CD4-positive, alpha-beta T cell treated with Interleukin-15 for 4 hours (primary cell): ENCODE measurements around the gene CDC42EP2.

ENCODE experiments used
- DNase-seq: peaks from one replicate; pipeline ENCODE4 v3.0.0-alpha.2; 2020; ENCODE audit warnings: low spot score

The CDC42EP2 gene

GRCh38 chr11:65314501-65315203, at the start of gene CDC42EP2:
TSS of gene CDC42EP2 (plus strand) at chr11:65314866. CDS start at chr11:65320899, 6,033 bp downstream.
- peak; percentile 66 for DNase-seq

- DNase-seq: no peak
Observed at GRCh38 chr11:65266210-65266609, 48.5 kb upstream of the CDC42EP2 start.

- peak; percentile 47 for DNase-seq
Observed at GRCh38 chr11:65274735-65275682, 39.7 kb upstream of the CDC42EP2 start.

- no peak for DNase-seq
Observed at GRCh38 chr11:65275906-65276305, 38.8 kb upstream of the CDC42EP2 start.

GRCh38 chr11:65277631-65278277, 36.9 kb upstream of the CDC42EP2 start:
- no peak for DNase-seq

- DNase-seq: no peak
Observed at GRCh38 chr11:65278356-65278755, 36.3 kb upstream of the CDC42EP2 start.

- DNase-seq: no peak
Observed at GRCh38 chr11:65279279-65279678, 35.4 kb upstream of the CDC42EP2 start.

GRCh38 chr11:65279741-65280440, 34.8 kb upstream of the CDC42EP2 start:
- peak; percentile 57 for DNase-seq

GRCh38 chr11:65280646-65281045, 34.0 kb upstream of the CDC42EP2 start:
- no peak for DNase-seq

GRCh38 chr11:65286686-65287085, 28.0 kb upstream of the CDC42EP2 start:
- DNase-seq: no peak

GRCh38 chr11:65287601-65288000, 27.1 kb upstream of the CDC42EP2 start:
- no peak for DNase-seq

GRCh38 chr11:65288706-65289536, 25.7 kb upstream of the CDC42EP2 start:
- DNase-seq: no peak

GRCh38 chr11:65290448-65291165, 24.1 kb upstream of the CDC42EP2 start:
- DNase-seq: peak; percentile 19

GRCh38 chr11:65291613-65292012, 23.1 kb upstream of the CDC42EP2 start:
- DNase-seq: no peak

GRCh38 chr11:65292890-65293289, 21.8 kb upstream of the CDC42EP2 start:
- no peak for DNase-seq

- DNase-seq: no peak
Observed at GRCh38 chr11:65293909-65294381, 20.7 kb upstream of the CDC42EP2 start.

- DNase-seq: no peak
Observed at GRCh38 chr11:65295001-65295400, 19.7 kb upstream of the CDC42EP2 start.

GRCh38 chr11:65295571-65296341, 18.9 kb upstream of the CDC42EP2 start:
- DNase-seq: no peak

GRCh38 chr11:65297026-65297672, 17.5 kb upstream of the CDC42EP2 start:
- DNase-seq: no peak
